Stimulated activated CD8-positive, alpha-beta memory T cell treated with anti-CD3 and anti-CD28 coated beads, Interleukin-4, amount 100 ng/mL, for 24 hours (primary cell): Measurements from ENCODE around the gene SCO1.
A peak's percentile ranks its signal among the peaks of the same experiment; 100 is the strongest.

Source experiments
- DNase-seq: peaks from one replicate; pipeline ENCODE4 v3.0.0-alpha.2; 2020; ENCODE audit warnings: low read depth

Gene SCO1

DNA sequence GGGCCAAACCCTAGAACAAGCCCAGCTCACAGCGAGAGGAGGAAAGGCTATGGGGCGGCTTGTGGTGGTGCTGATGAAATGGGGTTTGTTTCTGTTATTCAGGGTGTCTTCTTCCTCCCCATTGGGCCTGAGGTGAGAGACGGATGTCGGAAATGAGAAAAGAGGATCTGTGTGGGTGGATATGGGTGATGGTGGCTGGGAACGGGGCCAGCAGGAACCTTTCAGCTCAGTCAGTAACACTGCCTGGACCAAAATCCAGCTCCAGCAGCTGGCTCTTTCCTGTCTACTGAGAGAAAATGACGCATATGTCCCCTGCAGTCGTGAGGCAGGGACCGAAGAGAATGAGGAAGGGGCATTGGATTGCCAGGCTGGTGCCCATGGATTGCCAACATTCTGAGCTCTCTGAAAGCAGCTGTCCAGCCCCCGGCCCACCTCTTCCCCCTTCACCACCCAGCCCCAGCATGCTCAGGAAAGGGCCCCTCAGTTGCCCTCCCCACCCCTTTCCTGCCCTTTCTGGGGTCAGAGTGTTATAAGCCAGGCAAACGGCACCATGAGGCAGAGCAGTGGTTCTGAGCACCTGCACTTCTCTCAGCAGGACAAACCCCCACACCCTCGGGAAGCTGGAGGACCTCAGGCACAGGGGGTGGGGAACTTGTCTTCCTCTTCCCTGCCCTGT, 44.2 kb downstream of the SCO1 start:
- no peak for DNase-seq

DNA sequence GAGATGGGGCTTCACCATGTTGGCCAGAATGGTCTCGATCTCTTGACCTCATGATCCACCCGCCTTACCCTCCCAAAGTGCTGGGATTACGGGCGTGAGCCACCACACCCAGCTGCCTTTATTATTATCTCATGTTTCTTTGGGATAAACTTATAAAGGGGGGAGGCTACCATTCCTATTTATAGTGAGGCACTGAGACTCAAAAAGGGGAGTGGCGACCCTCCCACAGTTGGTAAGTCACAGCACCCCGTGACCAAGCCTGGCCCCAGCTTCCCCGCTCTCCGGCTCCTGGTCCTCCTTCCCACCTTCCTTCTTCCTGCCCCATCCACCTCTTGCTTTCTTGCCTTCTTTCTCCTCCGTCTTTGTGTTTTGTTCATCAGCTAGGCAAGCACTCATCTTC, 45.4 kb downstream of the SCO1 start:
- DNase-seq = no peak

DNA sequence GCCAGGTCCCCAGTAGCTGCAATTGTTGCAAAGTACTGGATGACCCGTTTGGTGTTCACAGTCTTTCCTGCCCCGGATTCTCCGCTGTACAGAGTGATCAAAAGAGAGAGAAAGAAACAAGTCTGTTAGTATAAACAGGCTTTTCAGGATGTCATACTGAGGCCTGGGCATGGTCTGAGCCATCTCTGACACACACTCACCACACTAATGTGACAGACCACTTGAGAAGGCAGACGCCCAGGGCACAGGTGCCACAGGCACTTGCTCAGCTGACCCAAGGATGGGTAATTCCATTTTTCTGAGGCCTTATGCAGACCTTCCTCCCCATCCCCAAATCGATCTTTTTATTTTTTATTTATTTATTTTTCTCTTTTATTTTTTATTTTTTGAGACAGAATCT, 47.7 kb downstream of the SCO1 start:
- no peak for DNase-seq

DNA sequence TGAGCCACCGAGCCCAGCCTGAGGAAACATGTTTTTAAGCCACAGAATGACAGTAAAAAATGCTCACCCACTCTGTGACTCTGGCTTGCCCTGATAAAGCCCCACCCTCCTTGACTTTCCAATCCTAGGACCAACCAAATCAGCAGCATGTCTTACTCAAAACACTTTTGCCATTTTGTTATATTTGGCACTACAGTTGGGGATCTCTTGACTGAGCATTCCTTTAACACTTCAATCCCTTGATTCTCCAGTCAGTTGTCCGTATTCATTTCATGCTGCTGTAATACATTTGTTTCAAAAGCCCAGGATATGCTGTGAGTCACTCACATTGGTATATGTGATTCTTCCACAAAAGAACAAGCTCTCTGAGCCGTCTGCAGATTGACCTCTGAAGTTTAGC, 48.4 kb downstream of the SCO1 start:
- no peak for DNase-seq

DNA sequence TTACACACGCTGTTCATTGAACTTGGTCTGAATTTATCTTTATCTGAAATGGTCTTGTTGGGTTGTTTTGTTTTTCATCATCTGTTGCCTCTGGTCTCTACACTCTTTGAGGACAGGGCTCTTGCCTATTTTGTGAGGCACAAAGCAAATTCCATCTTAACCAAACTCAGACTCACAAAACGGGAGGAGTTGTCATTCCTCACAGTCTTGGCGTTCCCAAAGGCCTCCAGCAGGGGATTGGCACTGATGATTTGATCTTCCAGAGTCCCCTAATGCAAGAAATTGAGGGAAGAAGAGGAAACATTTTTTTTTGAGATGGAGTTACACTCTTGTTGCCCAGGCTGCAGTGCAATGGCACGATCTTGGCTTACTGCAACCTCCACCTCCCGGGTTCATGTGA, 49.0 kb downstream of the SCO1 start:
- no peak for DNase-seq

DNA sequence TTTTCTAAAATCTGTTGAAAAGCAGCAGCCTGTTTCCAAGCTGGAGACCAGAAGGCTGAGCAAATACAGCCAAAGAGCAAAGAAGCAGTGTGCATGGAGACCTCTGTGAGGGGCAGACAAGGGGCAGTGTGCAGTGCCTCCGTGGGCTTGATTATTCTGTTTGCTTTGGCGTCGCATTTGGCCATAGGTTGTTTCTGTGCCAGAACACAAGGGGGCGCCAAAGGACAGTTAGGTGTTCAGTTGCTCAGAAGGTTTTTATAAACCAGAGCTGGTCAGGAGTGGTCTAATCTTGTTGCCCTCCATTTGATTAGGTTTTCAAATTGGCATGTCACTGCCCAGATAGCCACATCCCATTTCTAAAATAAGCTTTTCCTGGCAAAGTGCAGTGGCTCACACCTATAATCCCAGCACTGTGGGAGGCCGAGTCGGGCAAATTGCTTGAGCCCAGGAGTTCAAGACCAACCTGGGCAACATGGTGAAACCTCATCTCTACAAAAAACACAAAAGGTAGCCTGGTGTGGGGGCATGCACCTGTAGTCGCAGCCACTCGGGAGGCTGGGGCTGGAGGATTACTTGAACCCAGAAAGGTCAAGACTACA, 50.8 kb downstream of the SCO1 start:
- DNase-seq = peak; percentile 58

DNA sequence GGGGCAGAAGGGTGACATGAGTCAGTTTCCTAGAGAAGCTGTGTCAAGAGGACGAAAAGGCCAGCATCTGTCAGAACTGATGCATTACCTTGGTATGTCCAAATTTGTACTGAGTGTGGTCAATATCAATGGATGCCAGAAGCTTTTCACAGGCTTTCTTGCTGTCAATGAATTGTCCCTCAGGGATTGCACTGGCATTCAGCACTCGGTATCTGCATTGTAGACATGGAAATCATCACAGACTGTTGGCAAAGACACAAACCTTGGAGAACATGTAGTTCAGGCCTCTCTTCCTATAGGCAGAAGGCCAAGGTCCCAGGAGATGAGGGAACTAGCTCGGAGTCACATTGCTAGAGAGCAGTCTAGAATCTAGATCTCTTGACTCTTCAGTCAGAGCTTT, 56.9 kb downstream of the SCO1 start:
- no peak for DNase-seq

DNA sequence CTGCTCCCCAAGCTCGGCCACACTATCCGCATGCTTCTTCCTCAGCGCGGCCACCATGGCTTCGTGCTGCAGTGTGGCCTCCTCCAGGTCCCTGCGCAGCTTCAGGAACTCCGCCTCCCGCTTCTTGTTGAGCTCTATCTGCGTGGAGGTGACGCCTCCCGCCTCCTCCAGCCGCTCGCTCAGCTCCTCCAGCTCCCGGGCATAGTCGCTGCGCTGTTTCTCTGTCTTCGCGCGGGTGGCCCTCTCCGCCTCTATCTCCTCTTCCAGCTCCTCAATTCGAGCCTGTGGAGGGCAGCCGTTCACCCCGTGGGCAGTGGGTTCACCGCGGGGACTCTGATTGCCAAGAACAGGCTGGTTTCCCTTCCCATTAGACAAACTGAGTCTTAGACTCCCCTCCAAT, 59.2 kb downstream of the SCO1 start:
- DNase-seq = no peak

DNA sequence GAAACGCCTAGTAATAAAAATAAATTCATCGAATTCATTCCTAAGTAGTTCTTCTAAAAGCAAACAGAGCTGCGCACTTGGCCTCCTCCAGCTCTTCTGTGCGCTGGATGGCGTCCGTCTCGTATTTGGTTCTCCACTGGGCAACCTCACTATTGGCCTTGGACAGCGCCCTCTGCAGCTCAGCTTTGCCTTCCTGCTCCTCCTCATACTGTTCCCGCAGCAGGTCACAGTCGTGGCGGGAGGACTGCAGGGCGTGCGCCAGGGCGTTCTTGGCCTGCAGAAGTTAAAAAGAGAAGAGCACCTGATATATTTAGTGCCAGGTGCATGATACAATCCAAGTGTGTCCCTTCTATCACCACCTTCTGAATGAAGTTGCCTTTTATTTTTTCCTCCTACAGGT, 62.0 kb downstream of the SCO1 start:
- DNase-seq = no peak

DNA sequence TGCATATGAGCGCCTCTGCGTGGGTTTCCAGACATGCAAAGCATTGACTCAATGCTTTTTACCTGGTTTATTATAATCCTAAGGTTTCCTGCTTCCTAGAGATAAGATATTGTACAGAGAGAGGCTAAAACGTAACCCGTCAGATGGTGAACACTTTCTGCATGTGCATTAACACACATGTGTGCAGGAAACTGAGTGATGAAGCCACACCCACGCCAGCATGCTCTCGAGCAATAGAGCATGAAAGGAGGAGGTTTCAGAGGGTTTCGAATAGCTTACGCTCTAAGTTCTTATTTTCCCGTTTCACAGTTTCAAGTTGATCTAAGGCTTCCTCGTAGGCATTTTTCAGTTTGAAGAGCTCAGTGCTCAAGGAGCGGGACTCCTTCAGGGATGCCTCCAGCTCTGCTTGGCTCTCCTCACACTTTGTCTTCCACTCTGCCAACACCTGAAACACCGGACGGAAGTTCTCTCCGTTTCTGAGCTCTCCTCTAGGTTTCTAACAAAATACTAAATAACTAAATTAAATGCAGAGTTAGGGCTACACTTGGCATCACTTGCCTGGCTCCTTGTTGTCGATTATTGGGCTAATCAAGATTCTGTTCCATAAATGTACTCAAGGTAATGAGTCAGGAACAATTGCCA, 63.5 kb downstream of the SCO1 start:
- DNase-seq = no peak

DNA sequence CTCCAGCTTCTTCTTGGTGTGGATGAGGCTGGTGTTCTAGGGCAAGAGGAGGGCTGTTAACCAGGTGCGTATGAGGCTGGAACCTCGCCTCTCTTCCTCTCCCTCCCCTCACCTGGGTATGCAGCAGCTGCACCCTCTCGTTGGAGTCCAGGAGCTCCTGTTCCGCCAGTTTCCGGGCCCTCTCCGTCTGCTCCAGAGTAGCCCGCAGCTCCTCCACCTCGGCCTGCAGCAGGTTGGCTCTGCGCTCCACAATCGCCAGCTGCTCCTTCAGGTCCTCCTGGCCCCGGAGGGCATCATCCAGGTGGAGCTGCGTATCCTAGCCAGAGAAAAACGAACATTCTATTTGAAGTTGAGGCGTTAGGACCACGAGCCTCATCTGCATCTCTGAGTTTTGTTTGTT, 65.6 kb downstream of the SCO1 start:
- DNase-seq = no peak

DNA sequence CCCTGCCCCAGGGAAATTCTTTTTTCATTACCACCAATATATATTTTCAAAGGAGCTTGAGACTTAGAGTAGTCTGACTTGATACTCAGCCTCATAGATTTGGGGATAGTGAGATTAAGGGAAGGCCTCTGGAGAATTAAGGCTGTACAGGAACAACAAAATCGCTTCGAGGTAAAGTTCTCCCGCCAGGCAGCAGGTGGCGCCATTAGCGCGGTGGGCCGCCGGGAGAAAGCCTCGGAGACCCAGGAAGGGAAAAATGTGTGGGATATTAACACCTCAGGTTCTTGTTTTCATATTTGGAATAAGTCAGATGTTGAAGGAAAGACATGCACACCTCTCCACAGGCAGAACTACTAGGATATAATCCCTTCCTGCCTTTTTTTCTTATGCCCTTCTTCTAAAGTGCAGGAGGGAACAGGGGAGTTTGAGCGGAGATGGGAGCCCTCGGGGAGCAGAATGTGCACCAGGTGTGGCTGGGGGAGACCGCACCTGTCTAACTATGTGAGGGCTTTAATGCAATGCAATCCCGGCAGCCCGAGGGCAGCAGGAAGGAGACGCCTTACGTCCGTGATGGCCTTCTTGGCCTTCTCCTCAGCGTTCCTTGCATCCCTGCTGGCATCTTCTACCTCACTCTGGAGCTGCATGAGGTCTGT, 66.2 kb downstream of the SCO1 start:
- DNase-seq = peak; percentile 7

DNA sequence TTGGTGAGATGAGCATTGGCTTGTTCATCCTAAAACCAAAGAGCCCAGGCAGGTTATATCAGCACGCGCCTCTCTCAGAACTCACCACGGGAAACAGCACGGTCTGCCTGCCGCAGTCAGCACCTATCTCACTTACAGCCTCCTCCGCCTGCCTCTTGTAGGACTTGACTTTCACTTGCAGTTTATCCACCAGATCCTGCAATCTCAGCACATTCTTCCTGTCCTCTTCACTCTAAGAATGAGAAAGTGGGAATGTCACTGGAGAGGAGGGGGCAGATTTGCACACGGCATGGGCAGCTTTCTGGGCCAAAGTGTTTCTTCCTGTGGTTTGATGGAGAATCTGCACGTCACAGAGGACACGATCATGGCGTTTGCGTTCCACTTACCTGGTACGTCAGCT, 67.6 kb downstream of the SCO1 start:
- DNase-seq = no peak

DNA sequence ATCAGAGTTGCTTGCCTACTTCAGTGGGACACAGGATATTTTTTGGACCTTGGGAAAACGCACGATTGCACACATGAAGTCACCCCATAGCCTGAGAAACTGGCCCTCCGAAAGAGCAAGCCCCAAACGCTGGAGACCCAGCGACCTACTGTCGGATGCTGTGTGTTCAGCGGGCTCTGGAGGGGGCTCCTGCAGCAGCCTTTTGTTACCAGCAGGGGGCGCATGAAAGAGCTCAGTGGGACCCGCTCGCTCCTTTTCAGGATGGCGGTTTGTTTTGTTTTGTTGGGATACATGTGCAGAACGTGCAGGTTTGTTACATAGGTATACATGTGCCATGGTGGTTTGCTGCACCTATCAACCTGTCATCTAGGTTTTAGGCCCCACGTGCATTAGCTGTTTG, 68.6 kb downstream of the SCO1 start:
- no peak for DNase-seq

DNA sequence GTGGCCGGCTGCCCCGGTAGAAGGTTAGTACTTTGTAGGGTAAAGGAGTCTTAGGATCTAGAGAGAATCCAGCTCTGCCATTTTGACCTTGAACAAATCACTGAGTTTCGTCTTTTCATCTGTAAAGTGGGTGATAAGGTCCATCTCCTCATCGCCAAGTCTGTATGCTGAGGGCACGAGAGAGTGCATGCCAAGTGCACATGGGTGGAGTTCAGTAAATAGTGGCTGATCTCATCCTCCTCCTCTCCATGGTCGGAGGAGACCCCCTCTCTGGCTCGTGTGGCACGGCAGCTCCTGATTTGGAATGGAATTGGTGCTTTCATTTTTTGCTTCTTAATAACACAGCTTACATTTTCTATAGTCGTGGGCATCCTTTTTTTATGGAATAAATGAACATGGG, 70.9 kb downstream of the SCO1 start:
- DNase-seq = no peak

DNA sequence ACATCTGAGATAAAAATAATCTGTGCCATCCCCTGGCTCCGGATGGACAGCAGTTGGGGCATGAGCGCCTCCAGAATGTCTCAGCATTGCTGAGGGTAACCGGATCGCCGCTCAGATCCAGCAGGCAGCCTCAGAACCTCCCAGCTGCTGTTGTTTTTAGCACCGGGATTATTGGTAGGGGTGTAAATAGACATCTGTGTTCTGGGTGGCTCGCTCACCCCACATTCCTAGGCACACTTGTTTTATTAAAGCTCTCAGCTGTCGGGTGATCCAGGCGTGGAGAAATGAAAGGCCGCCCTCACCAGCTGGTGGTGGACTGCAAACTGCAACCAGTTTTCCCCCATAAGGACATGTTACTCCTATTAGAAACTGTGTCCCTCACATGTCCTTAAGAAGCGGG, 72.4 kb downstream of the SCO1 start:
- DNase-seq = no peak

DNA sequence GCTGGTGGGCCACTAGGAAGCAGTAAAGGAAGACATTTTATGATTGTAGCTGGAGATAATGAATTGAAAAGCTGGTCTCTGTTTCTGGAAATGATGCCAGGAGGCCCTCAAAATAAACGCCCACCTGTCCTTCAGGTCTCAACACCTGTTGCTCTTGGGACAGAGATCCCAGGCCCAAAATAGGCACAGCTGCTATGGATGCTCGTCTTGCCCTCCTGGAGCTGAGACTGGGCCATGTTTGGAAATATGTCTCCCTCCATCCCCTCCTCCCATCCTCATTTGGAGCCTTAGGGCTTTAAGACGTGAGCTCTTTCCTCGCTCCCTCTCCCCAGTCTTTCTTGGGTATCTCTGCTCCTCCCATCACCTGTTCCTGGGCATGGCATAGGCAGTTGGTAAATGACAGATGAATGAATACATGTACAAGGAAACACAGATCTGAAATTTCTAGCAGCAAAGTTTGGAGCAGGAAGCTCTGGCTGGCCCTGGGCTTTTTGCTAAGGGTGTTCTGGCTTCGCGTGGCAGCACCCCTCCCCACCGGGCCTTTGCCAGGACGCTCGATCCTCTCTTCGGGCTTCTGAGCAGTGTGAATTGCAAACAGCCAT, 73.5 kb downstream of the SCO1 start:
- DNase-seq = no peak

DNA sequence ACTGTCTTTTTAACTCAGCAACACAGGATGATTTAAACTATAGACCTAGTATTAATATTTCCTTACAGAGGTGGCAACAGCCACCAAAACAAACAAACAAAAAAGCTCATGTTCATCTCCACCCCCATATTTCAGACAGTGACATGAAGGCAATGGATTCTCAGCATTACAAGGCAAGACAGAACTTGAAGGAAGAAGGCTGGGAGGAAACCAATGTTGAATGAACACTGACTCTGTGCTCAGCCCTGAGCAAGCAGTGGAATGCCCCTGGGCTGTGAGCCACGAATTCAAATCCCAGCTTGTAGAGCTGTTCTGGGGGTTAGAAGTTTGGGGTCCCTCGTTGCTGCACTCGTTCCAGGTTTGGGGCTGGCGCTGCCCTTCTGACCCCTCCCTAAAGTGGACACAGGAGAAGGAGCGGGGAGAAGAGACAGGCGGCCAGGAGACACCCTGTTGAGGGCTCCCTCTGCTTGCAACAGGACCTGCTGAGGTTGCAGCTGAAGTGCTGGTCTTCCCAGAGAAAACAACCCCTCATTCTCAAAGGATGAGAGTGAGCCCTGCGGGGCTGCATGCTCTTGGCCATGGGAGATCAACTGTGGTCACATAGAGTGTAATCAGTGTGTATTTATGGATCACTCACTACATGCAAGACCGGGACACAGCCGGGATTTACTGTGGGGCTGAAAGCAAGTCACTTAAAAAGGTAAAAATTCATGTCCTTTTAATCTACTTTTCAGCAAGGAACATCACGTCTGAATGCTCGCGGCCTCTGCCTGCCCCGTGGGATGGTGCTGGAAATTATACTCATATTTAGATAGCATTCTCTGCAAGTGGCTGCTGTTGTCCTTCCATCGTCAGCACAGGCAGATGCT, 74.5 kb downstream of the SCO1 start:
- DNase-seq = no peak
